CD4-positive, alpha-beta T cell treated with Interferon gamma for 1 hour (primary cell): ENCODE data around the gene COX7A2L.

Experiments used
- DNase-seq: peaks from one replicate; pipeline ENCODE4 v3.0.0-alpha.2; 2020

The COX7A2L gene

GRCh38 chr2:42314892-42315468 is 46.0 kb downstream of the COX7A2L start:
- DNase-seq = no peak

- no peak for DNase-seq
These were observed 48.9 kb downstream of the COX7A2L start for GRCh38 chr2:42312106-42312505.

DNA sequence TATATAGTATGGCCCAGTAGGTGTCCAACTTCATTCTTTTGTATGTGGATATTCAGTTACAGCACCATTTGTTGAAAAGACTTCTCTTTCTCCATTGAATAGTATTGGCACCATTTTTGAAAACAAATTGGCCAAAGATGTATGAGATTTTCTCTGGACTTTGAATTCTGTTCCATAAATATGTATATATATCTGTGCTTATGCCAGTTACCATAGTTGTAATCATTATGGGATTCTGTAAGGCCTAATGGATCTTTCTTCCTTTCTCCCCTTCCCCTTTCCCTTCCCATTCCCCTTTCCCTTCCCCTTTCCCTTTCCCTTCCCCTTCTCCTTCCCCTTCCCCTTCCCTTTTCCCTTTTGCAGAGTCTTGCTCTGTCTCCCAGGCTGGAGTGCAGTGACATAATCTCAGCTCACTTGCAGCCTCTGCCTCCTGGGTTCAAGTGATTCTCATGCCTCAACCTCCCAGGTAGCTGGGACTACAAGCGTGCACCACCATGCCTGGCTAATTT is 51.0 kb downstream of the COX7A2L start:
- no peak for DNase-seq

- no peak for DNase-seq
These were observed 51.7 kb downstream of the COX7A2L start for GRCh38 chr2:42309366-42309765.

DNA sequence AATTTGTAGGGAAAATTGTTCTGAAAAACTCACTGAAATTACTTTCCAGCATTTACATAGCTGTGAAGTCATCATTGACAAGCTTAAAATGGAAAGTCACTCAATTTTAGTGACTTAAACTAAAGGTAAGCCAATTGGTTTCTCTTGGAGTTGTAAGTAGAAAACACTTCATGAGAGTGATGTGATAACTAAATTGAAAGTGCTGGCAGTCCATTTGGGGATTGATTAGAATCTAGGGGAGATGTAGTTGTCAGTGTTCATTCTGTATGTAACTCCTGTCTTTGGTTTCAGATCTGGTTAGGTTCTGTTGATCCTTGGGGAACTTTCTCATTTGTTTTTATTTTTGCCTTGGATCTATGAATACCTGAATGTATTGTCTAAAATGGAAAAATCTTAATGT is 53.8 kb downstream of the COX7A2L start:
- no peak for DNase-seq

DNA sequence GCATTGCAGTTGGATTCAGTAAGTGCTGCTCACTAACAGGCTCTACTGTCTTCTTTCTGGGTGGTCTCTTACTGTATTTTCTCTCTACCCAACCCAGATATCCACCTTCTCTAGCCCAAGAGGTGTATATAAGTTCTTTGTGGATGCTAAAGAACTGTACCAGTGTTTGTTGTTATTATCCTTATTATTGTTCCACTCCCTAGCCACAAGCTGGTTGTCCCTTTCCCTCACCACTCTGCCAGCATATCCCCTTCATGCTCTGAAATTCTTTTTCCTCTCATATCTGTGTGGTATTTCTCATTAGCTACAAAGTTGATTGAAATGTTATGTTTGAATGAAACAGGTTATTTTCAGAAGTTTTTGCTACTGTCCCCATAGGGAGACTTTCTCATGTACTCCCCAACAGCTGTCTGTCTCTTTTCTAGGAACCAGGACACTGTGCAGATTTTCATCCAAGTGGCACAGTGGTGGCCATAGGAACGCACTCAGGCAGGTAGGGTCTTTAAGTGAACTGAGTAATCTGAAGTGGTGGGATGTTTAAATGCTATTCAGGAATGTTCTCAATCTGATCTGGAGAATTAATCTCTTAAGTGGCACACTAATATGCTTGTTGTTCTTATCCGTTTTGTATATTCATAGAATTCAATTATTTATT is 56.8 kb downstream of the COX7A2L start:
- DNase-seq = no peak

DNA sequence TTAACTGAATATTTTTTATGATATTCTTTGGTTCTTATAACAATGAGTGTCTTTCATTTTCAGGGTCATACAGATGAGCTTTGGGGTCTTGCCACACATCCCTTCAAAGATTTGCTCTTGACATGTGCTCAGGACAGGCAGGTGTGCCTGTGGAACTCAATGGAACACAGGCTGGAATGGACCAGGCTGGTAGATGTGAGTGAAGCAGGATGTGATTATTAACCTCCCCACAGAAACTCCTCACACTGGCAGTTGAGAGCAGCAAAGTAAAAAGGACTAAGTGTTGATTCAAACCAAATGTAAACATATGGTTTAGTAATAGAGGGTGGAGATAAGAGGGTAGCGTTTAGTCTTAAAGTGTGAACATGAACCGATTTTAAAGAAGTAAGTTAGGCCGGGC is 57.8 kb downstream of the COX7A2L start:
- DNase-seq = no peak

- DNase-seq = no peak
These were observed 60.5 kb downstream of the COX7A2L start for GRCh38 chr2:42300527-42300926.
